Measurements from ENCODE around the gene FCAR. TPM values are rescaled to one million over a fixed set of nuclear protein-coding genes. Genes with fewer than 3 reads are reported as not detected.
"Not testable (repeated sequence)": the region's sequence is repeated elsewhere in the genome, so short reads cannot be mapped to it uniquely, and the experiment has no call there.

The FCAR gene
- total and polyA plus RNA-seq, 12 donors = 0.19 to 1.8 (median 0.67) TPM; not detected in 4

DNA sequence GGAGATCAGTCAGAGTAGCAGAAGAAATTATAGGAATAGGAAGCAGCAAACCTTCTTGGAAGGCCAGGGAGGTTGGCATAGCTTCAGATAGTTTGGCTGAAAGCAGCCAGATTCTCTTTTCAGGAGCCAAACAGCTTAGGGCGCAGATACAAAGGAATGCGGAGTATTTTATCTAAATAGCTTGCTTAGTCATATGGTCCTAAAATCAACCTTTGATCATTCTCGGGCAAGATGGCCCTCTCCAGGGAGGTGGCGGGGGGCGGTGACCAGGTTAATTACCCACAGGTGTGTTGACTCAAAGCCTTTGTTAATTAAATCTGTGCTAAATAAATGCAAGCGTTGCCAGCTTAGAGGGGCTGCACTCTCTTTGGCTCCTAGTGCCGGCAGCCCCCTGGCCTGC, 19.4 kb downstream of the FCAR start:
- H3K9me3 ChIP-seq = no peaks in the 10 kb centered on the region
- no peak for TF ChIP-seq CTCF (IDR thresholded peaks at IDR 0.05)
- H3K4me1 ChIP-seq = no peaks in the 10 kb centered on the region
- DNase-seq = no peak
- WGBS, 2 donors = 31 to 33% methylated on average over 7 of the region's 7 CpGs
- intact Hi-C loops (cut with DNase I) = no loop called here
- ATAC-seq = no peak
- no peak overlapping the region for H3K4me3 ChIP-seq
- peaks cover 0 to 10% (median 0%) of the 10 kb centered on the region in 7 donors for H3K27me3 ChIP-seq
- no peak overlapping the region for H3K27ac ChIP-seq
- peaks cover 0 to 12% (median 0%) of the 10 kb centered on the region in 9 donors for H3K36me3 ChIP-seq

DNA sequence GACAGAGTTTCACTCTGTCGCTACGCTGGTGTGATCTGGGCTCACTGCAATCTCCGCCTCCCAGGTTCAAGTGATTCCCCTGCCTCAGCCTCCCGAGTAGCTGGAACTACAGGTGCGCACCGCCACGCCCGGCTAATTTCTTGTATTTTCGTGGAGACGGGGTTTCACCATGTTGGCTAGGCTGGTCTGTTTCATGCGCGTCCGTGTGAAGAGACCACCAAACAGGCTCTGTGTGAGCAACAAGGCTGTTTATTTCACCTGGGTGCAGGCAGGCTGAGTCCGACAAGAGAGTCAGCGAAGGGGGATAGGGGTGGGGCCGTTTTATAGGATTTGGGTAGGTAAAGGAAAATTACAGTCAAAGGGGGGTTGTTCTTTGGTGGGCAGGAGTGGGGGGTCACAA, 20.1 kb downstream of the FCAR start:
- H3K36me3 ChIP-seq; intact Hi-C loops (cut with DNase I); ATAC-seq; H3K4me1 ChIP-seq; H3K4me3 ChIP-seq; DNase-seq; H3K9me3 ChIP-seq; H3K27me3 ChIP-seq; H3K27ac ChIP-seq: not testable (repeated sequence)
- WGBS, 2 donors = 83 to 88% methylated on average over 16 of the region's 16 CpGs

DNA sequence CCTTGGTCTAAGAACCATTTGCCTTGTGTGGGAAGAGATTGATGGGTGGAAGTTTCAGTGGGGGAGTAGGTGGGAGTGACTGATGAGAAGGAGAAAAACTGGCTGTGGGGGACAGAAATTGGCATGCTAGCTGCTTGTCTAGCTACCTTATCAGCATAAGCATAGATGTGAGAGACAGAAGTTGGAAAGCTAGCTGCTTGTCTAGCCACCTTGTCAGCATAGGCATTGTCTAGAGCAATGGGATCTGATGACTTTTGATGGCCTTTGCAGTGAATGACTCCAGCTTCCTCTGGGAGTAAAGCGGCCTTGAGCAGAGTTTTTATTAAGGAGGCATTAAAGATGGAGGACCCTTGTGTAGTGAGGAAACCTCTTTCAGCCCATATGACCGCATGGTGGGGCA, 22.0 kb downstream of the FCAR start:
- H3K36me3 ChIP-seq = no peaks in the 10 kb centered on the region
- intact Hi-C loops (cut with DNase I) = no loop called here
- 66 to 76% methylated on average over 2 of the region's 2 CpGs for WGBS, 2 donors
- no peak overlapping the region for H3K27ac ChIP-seq
- no peak for DNase-seq
- no peak for ATAC-seq
- no peaks in the 10 kb centered on the region for H3K9me3 ChIP-seq
- no peak overlapping the region for H3K4me3 ChIP-seq
- no peak for TF ChIP-seq CTCF (IDR thresholded peaks at IDR 0.05)
- H3K27me3 ChIP-seq = peaks cover 0 to 19% (median 10%) of the 10 kb centered on the region in 7 donors
- no peaks in the 10 kb centered on the region for H3K4me1 ChIP-seq

DNA sequence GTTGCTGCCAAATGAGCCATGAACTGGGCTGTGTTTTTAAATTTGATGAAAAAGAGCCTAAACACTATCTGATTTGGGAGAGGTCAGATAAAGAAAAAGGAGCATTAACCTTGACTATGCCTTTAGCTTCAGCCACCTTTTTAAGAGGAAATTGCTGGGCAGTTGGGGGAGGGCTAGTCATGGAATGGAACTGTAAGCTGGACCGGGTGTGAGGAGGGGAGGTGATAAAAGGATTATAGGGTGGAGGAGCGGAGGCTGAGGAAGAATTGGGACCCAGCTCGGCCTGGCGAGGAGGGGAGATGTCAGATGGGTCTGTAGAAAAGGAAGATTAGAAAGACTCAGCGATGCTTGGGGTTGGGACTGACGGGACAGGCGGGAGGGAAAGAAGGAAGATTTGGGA, 24.6 kb downstream of the FCAR start:
- peaks cover 0 to 15% (median 10%) of the 10 kb centered on the region in 7 donors for H3K27me3 ChIP-seq
- WGBS, 2 donors = 38 to 53% methylated on average over 7 of the region's 7 CpGs

GRCh38 chr19:54899646-54900045, 25.6 kb downstream of the FCAR start:
- peaks cover 0 to 19% (median 9%) of the 10 kb centered on the region in 7 donors for H3K27me3 ChIP-seq
- H3K9me3 ChIP-seq; H3K4me1 ChIP-seq; intact Hi-C loops (cut with DNase I); H3K36me3 ChIP-seq; H3K4me3 ChIP-seq; DNase-seq; H3K27ac ChIP-seq; ATAC-seq: not testable (repeated sequence)
- 86 to 93% methylated on average over 9 of the region's 9 CpGs for WGBS, 2 donors

More for the DNA sequence above, 24.6 kb downstream of the FCAR start:
- H3K36me3 ChIP-seq; H3K4me1 ChIP-seq; H3K27ac ChIP-seq; H3K4me3 ChIP-seq; ATAC-seq; DNase-seq; H3K9me3 ChIP-seq; intact Hi-C loops (cut with DNase I): not testable (repeated sequence)

DNA sequence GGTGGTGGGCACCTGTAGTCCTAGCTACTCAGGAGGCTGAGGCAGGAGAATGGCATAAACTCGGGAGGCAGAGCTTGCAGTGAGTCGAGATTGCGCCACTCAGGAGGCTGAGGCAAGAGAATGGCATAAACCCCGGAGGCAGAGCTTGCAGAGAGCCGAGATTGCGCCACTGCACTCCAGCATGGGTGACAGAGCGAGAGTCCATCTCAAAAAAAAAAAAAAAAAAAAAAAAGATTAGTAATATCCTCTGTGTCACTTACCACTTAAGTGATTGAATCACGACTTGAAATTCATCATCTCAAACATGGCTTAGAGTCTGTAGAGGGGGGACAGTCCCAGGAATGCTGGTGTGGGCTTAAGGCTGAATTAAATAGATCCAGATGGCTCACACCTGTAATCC, 27.1 kb downstream of the FCAR start:
- ATAC-seq, H3K9me3 ChIP-seq: not testable (repeated sequence)
- 83 to 89% methylated on average over 8 of the region's 8 CpGs for WGBS, 2 donors

More for the DNA sequence above, 27.1 kb downstream of the FCAR start:
- H3K4me1 ChIP-seq; H3K27ac ChIP-seq; H3K4me3 ChIP-seq; H3K36me3 ChIP-seq; DNase-seq; intact Hi-C loops (cut with DNase I): not testable (repeated sequence)
- peaks cover 0 to 27% (median 16%) of the 10 kb centered on the region in 7 donors for H3K27me3 ChIP-seq
